Astrocyte (in vitro differentiated cells and primary cell): ENCODE data around the gene HMGCR.

Source experiments
- CTCF ChIP-seq: IDR thresholded peaks from 2 replicates; pipeline ENCODE4 v1.5.1; 2011; ENCODE audit warnings: low read depth, mild to moderate bottlenecking, inconsistent platforms, low read length, moderate library complexity; ENCODE audit not compliant: insufficient read depth
- EZH2 ChIP-seq: IDR thresholded peaks from 2 replicates; pipeline ENCODE4 v1.6.1; 2012; ENCODE audit warnings: mild to moderate bottlenecking, low read length, inconsistent platforms; ENCODE audit not compliant: insufficient read depth

- no peak for TF ChIP-seq CTCF
- TF ChIP-seq EZH2: no peak
Measured at GRCh38 chr5:75395277-75395676, 58.3 kb downstream of the HMGCR start.
